Mucosa of rectum (tissue), 2 donors: Measurements from ENCODE around the gene SCLT1.

Source experiments
- H3K27ac ChIP-seq, 2 donors: one replicate each; pipeline ENCODE4 v1.7.0; 2013; ENCODE audit warnings: inconsistent platforms in 2 of 2, low read depth in 2 of 2, low read length in 2 of 2
- H3K27me3 ChIP-seq, 2 donors: one replicate each; pipeline ENCODE4 v1.7.0; 2013; ENCODE audit warnings: low read length in 2 of 2; ENCODE audit not compliant: control insufficient read depth in 2 of 2, insufficient read depth in 2 of 2
- H3K36me3 ChIP-seq, 2 donors: one replicate each; pipeline ENCODE4 v1.7.0; 2013; ENCODE audit warnings: low read length in 2 of 2; ENCODE audit not compliant: control insufficient read depth in 2 of 2, insufficient read depth in 2 of 2
- H3K4me1 ChIP-seq, 2 donors: one replicate each; pipeline ENCODE4 v1.7.0; 2013; ENCODE audit warnings: low read length in 2 of 2, mild to moderate bottlenecking in 1 of 2; ENCODE audit not compliant: control insufficient read depth in 2 of 2, insufficient read depth in 2 of 2
- H3K4me3 ChIP-seq, 2 donors: one replicate each; pipeline ENCODE4 v1.7.0; 2013; ENCODE audit warnings: low read length in 2 of 2
- H3K9ac ChIP-seq, 2 donors: one replicate each; pipeline ENCODE4 v1.7.0; 2013; ENCODE audit warnings: low read length in 2 of 2, low read depth in 1 of 2, mild to moderate bottlenecking in 1 of 2
- H3K9me3 ChIP-seq, 2 donors: one replicate each; pipeline ENCODE4 v1.7.0; 2013; ENCODE audit warnings: low read length in 2 of 2; ENCODE audit not compliant: control insufficient read depth in 2 of 2
- donor health status: healthy.
- donor health status: Normal muscosa, but diverticular disease.

The SCLT1 gene

GRCh38 chr4:129111919-129112318, 18.6 kb upstream of the SCLT1 start:
- Histone ChIP-seq H3K9me3 (no peaks in the 10 kb centered on the region), H3K4me1 (no peaks in the 10 kb centered on the region), H3K4me3 (no peak overlapping the region), H3K27me3 (no peaks in the 10 kb centered on the region), H3K27ac (no peak overlapping the region), H3K36me3 (peaks cover 7 to 11% of the 10 kb centered on the region in 2 donors), H3K9ac (no peak overlapping the region)

GRCh38 chr4:129110931-129111330, 17.6 kb upstream of the SCLT1 start:
- Histone ChIP-seq H3K9ac (no peak overlapping the region), H3K4me1 (no peaks in the 10 kb centered on the region), H3K9me3 (no peaks in the 10 kb centered on the region), H3K36me3 (peaks cover 7 to 11% of the 10 kb centered on the region in 2 donors), H3K4me3 (no peak overlapping the region), H3K27ac (no peak overlapping the region), H3K27me3 (no peaks in the 10 kb centered on the region)

GRCh38 chr4:129109965-129110824, 16.9 kb upstream of the SCLT1 start:
- Histone ChIP-seq H3K9me3 (no peaks in the 10 kb centered on the region), H3K27me3 (no peaks in the 10 kb centered on the region), H3K4me1 (no peaks in the 10 kb centered on the region), H3K4me3 (no peak overlapping the region), H3K27ac (no peak overlapping the region), H3K36me3 (peaks cover 7 to 11% of the 10 kb centered on the region in 2 donors), H3K9ac (no peak overlapping the region)

- H3K4me3 ChIP-seq, result no peak overlapping the region
- peaks cover 0 to 4% of the 10 kb centered on the region in 2 donors for H3K36me3 ChIP-seq
- no peaks in the 10 kb centered on the region for H3K9me3 ChIP-seq
- no peaks in the 10 kb centered on the region for H3K27me3 ChIP-seq
- no peak overlapping the region for H3K9ac ChIP-seq
- no peak overlapping the region for H3K27ac ChIP-seq
- H3K4me1 ChIP-seq, result peaks cover 0 to 3% of the 10 kb centered on the region in 2 donors
These were observed 5.2 kb upstream of the SCLT1 start for GRCh38 chr4:129098531-129099001.

GRCh38 chr4:129095811-129096454, 2.6 kb upstream of the SCLT1 start, which contains the start of gene C4orf33:
Gene C4orf33, plus strand, starts transcription at chr4:129096152. Its CDS starts 6,459 bp downstream, at chr4:129102611.
- H3K27ac ChIP-seq, result peak within 1 kb of the TSS; percentile 85 to 86
- peaks cover 14 to 16% of the 10 kb centered on the region in 2 donors for H3K4me1 ChIP-seq
- H3K9ac ChIP-seq, result peak within 1 kb of the TSS; percentile 60 to 80
- peak within 1 kb of the TSS; percentile 81 to 93 for H3K4me3 ChIP-seq
- H3K9me3 ChIP-seq, result no peaks in the 10 kb centered on the region
- no peaks in the 10 kb centered on the region for H3K27me3 ChIP-seq
- H3K36me3 ChIP-seq, result no peaks in the 10 kb centered on the region

GRCh38 chr4:129094347-129094746, 1.0 kb upstream of the SCLT1 start:
- peaks cover 16% of the 10 kb centered on the region in 2 donors for H3K4me1 ChIP-seq
- peak overlapping the region in 1 of 2 donors; percentile 100 for H3K9ac ChIP-seq
- H3K36me3 ChIP-seq, result no peaks in the 10 kb centered on the region
- no peak overlapping the region for H3K27ac ChIP-seq
- no peaks in the 10 kb centered on the region for H3K9me3 ChIP-seq
- peak overlapping the region in 1 of 2 donors; percentile 90 for H3K4me3 ChIP-seq
- H3K27me3 ChIP-seq, result no peaks in the 10 kb centered on the region

- peak overlapping the region; percentile 99 for H3K27ac ChIP-seq
- H3K9ac ChIP-seq, result peak overlapping the region; percentile 95 to 100
- H3K4me1 ChIP-seq, result peaks cover 16% of the 10 kb centered on the region in 2 donors
- H3K27me3 ChIP-seq, result no peaks in the 10 kb centered on the region
- H3K9me3 ChIP-seq, result no peaks in the 10 kb centered on the region
- no peaks in the 10 kb centered on the region for H3K36me3 ChIP-seq
- H3K4me3 ChIP-seq, result peak overlapping the region; percentile 90 to 95
These were observed 628 bp downstream of the SCLT1 start for GRCh38 chr4:129092631-129093190.

GRCh38 chr4:129087516-129087915, 5.8 kb downstream of the SCLT1 start:
- no peaks in the 10 kb centered on the region for H3K27me3 ChIP-seq

GRCh38 chr4:129085472-129085871, 7.9 kb downstream of the SCLT1 start:
- Histone ChIP-seq H3K9me3 (no peaks in the 10 kb centered on the region), H3K4me1 (no peaks in the 10 kb centered on the region), H3K4me3 (no peak overlapping the region), H3K27ac (no peak overlapping the region), H3K9ac (no peak overlapping the region), H3K27me3 (no peaks in the 10 kb centered on the region), H3K36me3 (peaks cover under 1 to 1% of the 10 kb centered on the region in 2 donors)

More at GRCh38 chr4:129087516-129087915, 5.8 kb downstream of the SCLT1 start:
- Histone ChIP-seq H3K9ac (no peak overlapping the region), H3K4me1 (peaks cover 12 to 16% of the 10 kb centered on the region in 2 donors), H3K9me3 (no peaks in the 10 kb centered on the region), H3K4me3 (no peak overlapping the region), H3K27ac (no peak overlapping the region), H3K36me3 (no peaks in the 10 kb centered on the region)

GRCh38 chr4:129082302-129082701, 11.0 kb downstream of the SCLT1 start:
- Histone ChIP-seq H3K9ac (no peak overlapping the region), H3K9me3 (peaks cover 0 to 2% of the 10 kb centered on the region in 2 donors), H3K36me3 (peaks cover 3 to 10% of the 10 kb centered on the region in 2 donors), H3K27ac (no peak overlapping the region), H3K4me3 (no peak overlapping the region), H3K27me3 (no peaks in the 10 kb centered on the region), H3K4me1 (no peaks in the 10 kb centered on the region)
